ENCODE data around the gene AEBP2.
"Not testable (repeated sequence)": the region's sequence is repeated elsewhere in the genome, so short reads cannot be mapped to it uniquely, and the experiment has no call there.

- TF ChIP-seq EZH2 (IDR thresholded peaks at IDR 0.05; ENCODE audit: borderline replicate concordance, low read length); CTCF (IDR thresholded peaks at IDR 0.05; ENCODE audit: low read length): not testable (repeated sequence)
Measured at GRCh38 chr12:19413582-19413981, 25.7 kb upstream of the AEBP2 start.
